ENCODE data around the gene TRIM2. TPM values are rescaled to one million over a fixed set of nuclear protein-coding genes. Genes with fewer than 3 reads are reported as not detected.

Gene TRIM2
- total RNA-seq, 4 donors from 2014 or later: 14.5 to 29.7 (median 16.6) TPM

DNA sequence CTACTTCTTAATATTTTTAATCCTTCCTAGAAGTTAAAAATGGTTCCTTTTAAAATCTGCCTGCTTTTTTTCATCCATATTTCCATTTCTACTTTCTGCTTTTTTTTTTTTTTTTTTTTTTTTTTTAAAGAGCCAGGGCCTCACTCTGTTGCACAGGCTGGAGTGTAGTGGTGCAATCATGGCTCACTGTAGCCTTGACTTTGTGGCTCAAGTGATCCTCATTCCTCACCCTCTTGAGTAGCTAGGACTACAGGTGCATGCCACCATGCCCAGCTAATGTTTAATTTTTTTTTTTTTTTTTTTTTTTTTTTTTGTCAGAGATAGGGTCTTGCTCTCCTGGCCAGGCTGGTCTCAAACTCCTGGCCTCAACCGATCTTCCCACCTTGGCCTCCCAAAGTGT is 179.9 kb downstream of the TRIM2 start:
- TF ChIP-seq, protein P1, sequence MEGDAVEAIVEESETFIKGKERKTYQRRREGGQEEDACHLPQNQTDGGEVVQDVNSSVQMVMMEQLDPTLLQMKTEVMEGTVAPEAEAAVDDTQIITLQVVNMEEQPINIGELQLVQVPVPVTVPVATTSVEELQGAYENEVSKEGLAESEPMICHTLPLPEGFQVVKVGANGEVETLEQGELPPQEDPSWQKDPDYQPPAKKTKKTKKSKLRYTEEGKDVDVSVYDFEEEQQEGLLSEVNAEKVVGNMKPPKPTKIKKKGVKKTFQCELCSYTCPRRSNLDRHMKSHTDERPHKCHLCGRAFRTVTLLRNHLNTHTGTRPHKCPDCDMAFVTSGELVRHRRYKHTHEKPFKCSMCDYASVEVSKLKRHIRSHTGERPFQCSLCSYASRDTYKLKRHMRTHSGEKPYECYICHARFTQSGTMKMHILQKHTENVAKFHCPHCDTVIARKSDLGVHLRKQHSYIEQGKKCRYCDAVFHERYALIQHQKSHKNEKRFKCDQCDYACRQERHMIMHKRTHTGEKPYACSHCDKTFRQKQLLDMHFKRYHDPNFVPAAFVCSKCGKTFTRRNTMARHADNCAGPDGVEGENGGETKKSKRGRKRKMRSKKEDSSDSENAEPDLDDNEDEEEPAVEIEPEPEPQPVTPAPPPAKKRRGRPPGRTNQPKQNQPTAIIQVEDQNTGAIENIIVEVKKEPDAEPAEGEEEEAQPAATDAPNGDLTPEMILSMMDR (IDR thresholded peaks at IDR 0.05; ENCODE audit: low read depth): no peak

DNA sequence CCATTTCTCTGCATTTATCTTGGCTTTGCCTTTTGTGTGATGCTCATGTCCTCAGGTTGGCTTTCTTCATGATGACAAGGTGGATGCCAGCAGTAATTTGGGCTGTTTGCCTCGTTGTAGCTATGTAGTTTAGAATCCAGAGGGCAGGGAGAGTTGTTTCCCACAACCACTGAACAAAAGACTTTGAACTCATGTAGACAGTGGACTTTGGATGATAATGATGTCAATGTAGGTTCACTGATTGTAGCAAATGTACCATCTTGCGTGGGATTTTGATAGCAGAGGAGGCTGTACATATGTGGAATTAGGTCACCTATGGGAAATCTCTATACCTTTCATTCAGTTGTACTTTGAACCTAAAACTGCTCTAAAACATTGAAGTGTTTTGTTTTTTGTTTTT is 181.5 kb downstream of the TRIM2 start:
- TF ChIP-seq, protein P1 (IDR thresholded peaks at IDR 0.05; ENCODE audit: low read depth): no peak

DNA sequence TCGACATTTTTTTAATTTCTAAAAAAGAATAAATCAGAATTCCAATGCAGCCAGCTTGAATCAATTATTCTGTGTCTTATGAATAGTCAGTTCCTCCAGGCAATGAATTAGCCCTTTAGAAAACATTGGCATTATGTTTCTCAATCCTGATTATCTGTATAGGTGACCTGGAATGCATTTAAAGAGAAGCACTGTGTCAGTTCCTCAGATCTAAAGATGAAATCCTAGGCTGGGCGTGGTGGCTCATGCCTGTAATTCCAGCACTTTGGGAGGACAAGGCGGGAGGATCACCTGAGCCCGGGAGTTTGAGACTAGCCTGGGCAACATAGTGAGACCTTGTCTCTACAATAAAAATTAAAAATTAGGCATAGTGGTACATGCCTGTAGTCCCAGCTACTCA is 183.7 kb downstream of the TRIM2 start:
- TF ChIP-seq, protein P1 (IDR thresholded peaks at IDR 0.05; ENCODE audit: low read depth): no peak

Small RNA genes lying within 50 kb of the gene (small RNA-seq; reads per million reads assigned to genes)
- 0.49 reads per million for gene RF00019
- not detected for gene RN7SL419P
- not detected for gene RNU6-1196P

Other genes starting within 250 kb of the TRIM2 start
- 1 to 10 TPM in 2 of 4 donors, not detected in 2; 1.9 to 2.1 TPM for gene MND1, start 140.2 kb downstream of the TRIM2 start, total RNA-seq

Data from subcutaneous adipose tissue (tissue), 4 donors.